ENCODE measurements around the gene ASMTL. TPM values are rescaled to one million over a fixed set of nuclear protein-coding genes. Genes with fewer than 3 reads are reported as not detected.
"Not testable (repeated sequence)": the region's sequence is repeated elsewhere in the genome, so short reads cannot be mapped to it uniquely, and the experiment has no call there.

Gene ASMTL
- total and polyA plus RNA-seq, 7 experiments from 2014 or later = 30.9 to 50.0 (median 41.7) TPM

DNA sequence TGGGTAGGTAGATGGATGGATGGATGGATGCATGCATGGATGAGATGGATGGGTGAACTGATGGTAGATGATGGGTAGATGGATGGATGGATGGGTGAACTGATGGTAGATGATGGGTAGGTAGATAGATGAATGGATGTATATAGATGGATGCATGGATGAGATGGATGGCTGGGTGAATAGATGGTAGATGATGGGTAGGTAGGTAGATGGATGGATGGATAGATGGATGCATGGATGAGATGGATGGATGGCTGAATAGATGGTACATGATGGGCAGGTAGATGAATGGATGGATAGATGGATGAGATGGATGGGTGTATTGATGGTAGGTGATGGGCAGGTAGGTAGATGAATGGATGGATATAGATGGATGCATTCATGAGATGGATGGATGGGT lies 45.7 kb downstream of the ASMTL start:
- no peaks in the 10 kb centered on the region for H3K27me3 Mint-ChIP-seq
- H3K4me1 Mint-ChIP-seq = no peaks in the 10 kb centered on the region
- H3K27ac ChIP-seq (ENCODE audit: low read depth, low read length) = no peak overlapping the region
- H3K4me3 Mint-ChIP-seq = no peak overlapping the region
- peaks cover 0 to 11% (median 0%) of the 10 kb centered on the region in 11 donors for H3K9me3 Mint-ChIP-seq
- ATAC-seq = no peak
- no peak overlapping the region for H3K4me3 ChIP-seq (ENCODE audit: low read length)
- peaks cover 13 to 71% (median 34%) of the 10 kb centered on the region in 3 experiments for H3K36me3 ChIP-seq (ENCODE audit: control insufficient read depth in 2 of 3, insufficient read depth in 3 of 3, low read length in 3 of 3)
- ChIA-PET CTCF (no interaction called here), POLR2A (no interaction called here)
- no peak overlapping the region for H3K27ac Mint-ChIP-seq
- no peaks in the 10 kb centered on the region for H3K9me3 ChIP-seq (ENCODE audit: control insufficient read depth in 2 of 3, low read length in 3 of 3)
- H3K4me1 ChIP-seq (ENCODE audit: control insufficient read depth in 2 of 2, insufficient read depth in 2 of 2, low read length in 2 of 2) = no peaks in the 10 kb centered on the region
- intact Hi-C loops (cut with micrococcal nuclease) = no loop called here
- peaks cover 0 to 13% (median 3%) of the 10 kb centered on the region in 5 donors for H3K36me3 Mint-ChIP-seq
- DNase-seq = no peak
- no peaks in the 10 kb centered on the region for H3K27me3 ChIP-seq (ENCODE audit: control insufficient read depth in 2 of 2, insufficient read depth in 2 of 2, low read length in 2 of 2)

DNA sequence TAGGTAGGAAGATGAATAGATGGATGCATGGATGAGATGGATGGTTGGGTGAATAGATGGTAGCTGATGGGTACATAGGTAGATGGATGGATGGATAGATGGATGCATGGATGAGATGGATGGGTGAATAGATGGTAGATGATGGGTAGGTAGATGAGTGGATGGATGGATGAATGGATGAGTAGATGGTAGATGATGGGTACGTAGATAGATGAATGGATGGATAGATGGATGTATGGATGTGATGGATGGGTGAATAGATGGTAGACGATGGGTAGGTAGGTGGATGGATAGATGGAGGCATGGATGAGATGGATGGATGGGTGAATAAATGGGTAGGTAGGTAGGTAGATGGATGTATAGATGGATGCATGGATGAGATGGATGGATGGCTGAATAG lies 46.9 kb downstream of the ASMTL start:
- H3K36me3 ChIP-seq (ENCODE audit: control insufficient read depth in 2 of 3, insufficient read depth in 3 of 3, low read length in 3 of 3) = peaks cover 13 to 71% (median 34%) of the 10 kb centered on the region in 3 experiments
- H3K27me3 ChIP-seq (ENCODE audit: control insufficient read depth in 2 of 2, insufficient read depth in 2 of 2, low read length in 2 of 2); H3K27ac Mint-ChIP-seq; H3K9me3 Mint-ChIP-seq; DNase-seq; POLR2A ChIA-PET; H3K27me3 Mint-ChIP-seq; H3K9me3 ChIP-seq (ENCODE audit: control insufficient read depth in 2 of 3, low read length in 3 of 3); H3K4me1 ChIP-seq (ENCODE audit: control insufficient read depth in 2 of 2, insufficient read depth in 2 of 2, low read length in 2 of 2); H3K4me1 Mint-ChIP-seq; H3K36me3 Mint-ChIP-seq; H3K4me3 ChIP-seq (ENCODE audit: low read length); CTCF ChIA-PET; ATAC-seq; H3K27ac ChIP-seq (ENCODE audit: low read depth, low read length); H3K4me3 Mint-ChIP-seq: not testable (repeated sequence)
- intact Hi-C loops (cut with micrococcal nuclease) = loop anchor here in 1 of 2 donors (1.0 kb wide), 1 partner anchor 9 kb away; no protein-coding TSS in a partner anchor

DNA sequence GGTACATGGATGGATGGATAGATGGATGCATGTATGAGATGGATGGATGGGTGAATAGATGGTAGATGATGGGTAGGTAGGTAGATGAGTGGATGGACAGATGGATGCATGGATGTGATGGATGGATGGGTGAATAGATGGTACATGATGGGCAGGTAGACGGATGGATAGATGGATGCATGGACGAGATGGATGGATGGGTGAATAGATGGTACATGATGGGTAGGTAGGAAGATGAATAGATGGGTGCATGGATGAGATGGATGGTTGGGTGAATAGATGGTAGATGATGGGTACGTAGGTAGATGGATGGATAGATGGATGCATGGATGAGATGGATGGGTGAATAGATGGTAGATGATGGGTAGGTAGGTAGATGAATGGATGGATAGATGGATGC lies 48.8 kb downstream of the ASMTL start:
- intact Hi-C loops (cut with micrococcal nuclease) = not testable (repeated sequence)

GRCh38 chrX:1403228-1403627 lies 49.5 kb downstream of the ASMTL start:
- POLR2A ChIA-PET = no interaction called here
- Mint-ChIP-seq H3K4me3 (no peak overlapping the region), H3K27me3 (no peaks in the 10 kb centered on the region), H3K27ac (no peak overlapping the region), H3K36me3 (no peaks in the 10 kb centered on the region), H3K4me1 (no peaks in the 10 kb centered on the region), H3K9me3 (no peaks in the 10 kb centered on the region)
- Histone ChIP-seq H3K36me3 (ENCODE audit: control insufficient read depth in 2 of 3, insufficient read depth in 3 of 3, low read length in 3 of 3) (peaks cover 13 to 70% (median 34%) of the 10 kb centered on the region in 3 experiments), H3K27ac (ENCODE audit: low read depth, low read length) (no peak overlapping the region), H3K27me3 (ENCODE audit: control insufficient read depth in 2 of 2, insufficient read depth in 2 of 2, low read length in 2 of 2) (no peaks in the 10 kb centered on the region), H3K9me3 (ENCODE audit: control insufficient read depth in 2 of 3, low read length in 3 of 3) (no peaks in the 10 kb centered on the region), H3K4me3 (ENCODE audit: low read length) (no peak overlapping the region), H3K4me1 (ENCODE audit: control insufficient read depth in 2 of 2, insufficient read depth in 2 of 2, low read length in 2 of 2) (no peaks in the 10 kb centered on the region)
- intact Hi-C loops (cut with micrococcal nuclease) = no loop called here
- CTCF ChIA-PET = no interaction called here
- no peak for ATAC-seq
- no peak for DNase-seq

More for the DNA sequence above, 48.8 kb downstream of the ASMTL start:
- H3K27me3 Mint-ChIP-seq; H3K9me3 ChIP-seq (ENCODE audit: control insufficient read depth in 2 of 3, low read length in 3 of 3); H3K27ac Mint-ChIP-seq; POLR2A ChIA-PET; CTCF ChIA-PET; H3K27ac ChIP-seq (ENCODE audit: low read depth, low read length); H3K4me3 Mint-ChIP-seq; H3K36me3 Mint-ChIP-seq; H3K9me3 Mint-ChIP-seq; ATAC-seq; H3K4me3 ChIP-seq (ENCODE audit: low read length); H3K4me1 Mint-ChIP-seq; H3K4me1 ChIP-seq (ENCODE audit: control insufficient read depth in 2 of 2, insufficient read depth in 2 of 2, low read length in 2 of 2); H3K27me3 ChIP-seq (ENCODE audit: control insufficient read depth in 2 of 2, insufficient read depth in 2 of 2, low read length in 2 of 2); DNase-seq: not testable (repeated sequence)
- peaks cover 13 to 70% (median 34%) of the 10 kb centered on the region in 3 experiments for H3K36me3 ChIP-seq (ENCODE audit: control insufficient read depth in 2 of 3, insufficient read depth in 3 of 3, low read length in 3 of 3)

- no peaks in the 10 kb centered on the region for H3K4me1 ChIP-seq (ENCODE audit: control insufficient read depth in 2 of 2, insufficient read depth in 2 of 2, low read length in 2 of 2)
- ChIA-PET CTCF (no interaction called here), POLR2A (no interaction called here)
- peaks cover 9 to 67% (median 30%) of the 10 kb centered on the region in 3 experiments for H3K36me3 ChIP-seq (ENCODE audit: control insufficient read depth in 2 of 3, insufficient read depth in 3 of 3, low read length in 3 of 3)
- no peaks in the 10 kb centered on the region for H3K27me3 ChIP-seq (ENCODE audit: control insufficient read depth in 2 of 2, insufficient read depth in 2 of 2, low read length in 2 of 2)
- no peaks in the 10 kb centered on the region for H3K4me1 Mint-ChIP-seq
- no peak overlapping the region for H3K27ac ChIP-seq (ENCODE audit: low read depth, low read length)
- no peaks in the 10 kb centered on the region for H3K9me3 ChIP-seq (ENCODE audit: control insufficient read depth in 2 of 3, low read length in 3 of 3)
- peak overlapping the region in 1 of 9 donors; percentile 20 for H3K27ac Mint-ChIP-seq
- H3K9me3 Mint-ChIP-seq = no peaks in the 10 kb centered on the region
- intact Hi-C loops (cut with micrococcal nuclease) = no loop called here
- ATAC-seq = no peak
- no peak overlapping the region for H3K4me3 ChIP-seq (ENCODE audit: low read length)
- H3K4me3 Mint-ChIP-seq = no peak overlapping the region
- no peaks in the 10 kb centered on the region for H3K36me3 Mint-ChIP-seq
- DNase-seq = no peak
- no peaks in the 10 kb centered on the region for H3K27me3 Mint-ChIP-seq
These were observed 50.9 kb downstream of the ASMTL start for GRCh38 chrX:1401611-1402430.

- H3K27me3 Mint-ChIP-seq = no peaks in the 10 kb centered on the region
- POLR2A ChIA-PET = no interaction called here
- H3K36me3 ChIP-seq (ENCODE audit: control insufficient read depth in 2 of 3, insufficient read depth in 3 of 3, low read length in 3 of 3) = peaks cover 4 to 63% (median 24%) of the 10 kb centered on the region in 3 experiments
- intact Hi-C loops (cut with micrococcal nuclease) = no loop called here
- H3K4me1 ChIP-seq (ENCODE audit: control insufficient read depth in 2 of 2, insufficient read depth in 2 of 2, low read length in 2 of 2) = no peaks in the 10 kb centered on the region
- CTCF ChIA-PET = no interaction called here
- H3K4me3 Mint-ChIP-seq = no peak overlapping the region
- H3K9me3 Mint-ChIP-seq = no peaks in the 10 kb centered on the region
- peaks cover 2 to 9% (median 4%) of the 10 kb centered on the region in 7 donors for H3K4me1 Mint-ChIP-seq
- no peak overlapping the region for H3K27ac ChIP-seq (ENCODE audit: low read depth, low read length)
- ATAC-seq (no peak), DNase-seq (no peak)
- H3K9me3 ChIP-seq (ENCODE audit: control insufficient read depth in 2 of 3, low read length in 3 of 3) = no peaks in the 10 kb centered on the region
- no peak overlapping the region for H3K4me3 ChIP-seq (ENCODE audit: low read length)
- no peaks in the 10 kb centered on the region for H3K27me3 ChIP-seq (ENCODE audit: control insufficient read depth in 2 of 2, insufficient read depth in 2 of 2, low read length in 2 of 2)
- H3K27ac Mint-ChIP-seq = no peak overlapping the region
- H3K36me3 Mint-ChIP-seq = peaks cover 0 to 5% (median 5%) of the 10 kb centered on the region in 5 donors
These were observed 51.8 kb downstream of the ASMTL start for GRCh38 chrX:1400742-1401471.
